ENCODE data around the gene CCDC93. TPM values are rescaled to one million over a fixed set of nuclear protein-coding genes. Genes with fewer than 3 reads are reported as not detected.

Gene CCDC93
- total and polyA plus RNA-seq, 10 of the 15 experiments (the other 5 are each of a cell fraction or from before 2014, with no cell fraction given): 3.6 to 27.2 (median 13.5) TPM

DNA sequence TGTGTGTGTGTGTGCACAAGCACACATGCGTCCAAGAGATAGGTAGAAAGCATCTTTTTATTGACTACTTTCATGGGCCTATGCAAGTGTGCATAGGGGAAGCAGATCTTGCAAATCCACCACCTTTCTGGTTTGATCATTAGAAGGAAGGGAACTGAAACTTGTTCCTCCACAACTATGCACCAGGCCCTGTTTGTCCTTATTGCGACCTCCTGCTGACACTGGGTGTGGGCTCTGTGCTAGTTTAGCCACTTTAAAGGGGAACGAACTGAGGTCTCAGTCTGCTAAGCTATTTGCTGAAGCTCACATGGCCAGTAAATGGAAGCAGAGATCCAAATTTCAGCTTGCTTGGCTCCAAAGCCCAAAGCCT, 42.3 kb upstream of the CCDC93 start (continued):
- TF ChIP-seq POU2F2 (IDR thresholded peaks at IDR 0.05; ENCODE audit: borderline replicate concordance, low read depth, low read length) (peak; percentile 71; the same call in 1 of the 3 replicates), SMAD1 (IDR thresholded peaks at IDR 0.05; ENCODE audit: low read depth, partially characterized antibody) (no peak), TAF1 (IDR thresholded peaks at IDR 0.05; ENCODE audit: borderline replicate concordance, low read depth, low read length) (no peak), CREM (IDR thresholded peaks at IDR 0.05; ENCODE audit: low read depth) (peak; percentile 32; the same call in 1 of the 2 replicates), MEF2A (IDR thresholded peaks at IDR 0.05; ENCODE audit: insufficient read depth, low read depth, low read length) (no peak), TCF12 (IDR thresholded peaks at IDR 0.05; ENCODE audit: low read depth, low read length) (no peak), ZBED1 (IDR thresholded peaks at IDR 0.05; ENCODE audit: borderline replicate concordance) (no peak), NR2F1 (conservative IDR thresholded peaks at IDR 0.05) (peak; percentile 54; the same call in 1 of the 2 replicates), TARDBP (IDR thresholded peaks at IDR 0.05; ENCODE audit: borderline replicate concordance) (no peak), MEF2B (IDR thresholded peaks at IDR 0.05; ENCODE audit: partially characterized antibody, poor library complexity, severe bottlenecking) (no peak), CBX5 (IDR thresholded peaks at IDR 0.05; ENCODE audit: low read depth) (0 out of 2 replicates have a peak, but pooled peaks have one; percentile 33), HCFC1 (IDR thresholded peaks at IDR 0.05; ENCODE audit: low read length) (no peak), RBBP5 (conservative IDR thresholded peaks at IDR 0.05) (no peak), NRF1 (conservative IDR thresholded peaks at IDR 0.05; ENCODE audit: low read depth, low read length) (no peak), ETV6 (conservative IDR thresholded peaks at IDR 0.05 in 1 of 2, IDR thresholded peaks at IDR 0.05 in 1 of 2; ENCODE audit: borderline replicate concordance in 1 of 2, low read depth in 1 of 2) (peak in 1 of 2 experiments; percentile 34; a peak in 1 of 4 replicates), SMAD5 (IDR thresholded peaks at IDR 0.05; ENCODE audit: low read depth) (no peak), CBX3 (IDR thresholded peaks at IDR 0.05; ENCODE audit: borderline replicate concordance, low read depth) (no peak), GATAD2B (conservative IDR thresholded peaks at IDR 0.05; ENCODE audit: low read depth) (no peak; the same call in 1 of the 2 replicates), FOXM1 (IDR thresholded peaks at IDR 0.05; ENCODE audit: low read depth, low read length) (no peak), CHD4 (IDR thresholded peaks at IDR 0.05) (no peak), RELA (IDR thresholded peaks at IDR 0.05; ENCODE audit: borderline replicate concordance, partially characterized antibody) (no peak), IRF4 (IDR thresholded peaks at IDR 0.05; ENCODE audit: low read depth, low read length) (peak; percentile 93), POLR2AphosphoS2 (IDR thresholded peaks at IDR 0.05; ENCODE audit: low read depth, low read length) (no peak), MTA2 (IDR thresholded peaks at IDR 0.05; ENCODE audit: low read depth) (peak; percentile 82), EP300 (IDR thresholded peaks at IDR 0.05; ENCODE audit: borderline replicate concordance in 1 of 2, control insufficient read depth in 1 of 2, low read depth in 2 of 2, low read length in 2 of 2) (peak; percentile 72 to 90), BHLHE40 (IDR thresholded peaks at IDR 0.05; ENCODE audit: borderline replicate concordance in 1 of 2, low read depth in 2 of 2, low read length in 1 of 2) (peak; percentile 58 to 63; a peak in 3 of 4 replicates)
- TF ChIP-seq, protein P1, sequence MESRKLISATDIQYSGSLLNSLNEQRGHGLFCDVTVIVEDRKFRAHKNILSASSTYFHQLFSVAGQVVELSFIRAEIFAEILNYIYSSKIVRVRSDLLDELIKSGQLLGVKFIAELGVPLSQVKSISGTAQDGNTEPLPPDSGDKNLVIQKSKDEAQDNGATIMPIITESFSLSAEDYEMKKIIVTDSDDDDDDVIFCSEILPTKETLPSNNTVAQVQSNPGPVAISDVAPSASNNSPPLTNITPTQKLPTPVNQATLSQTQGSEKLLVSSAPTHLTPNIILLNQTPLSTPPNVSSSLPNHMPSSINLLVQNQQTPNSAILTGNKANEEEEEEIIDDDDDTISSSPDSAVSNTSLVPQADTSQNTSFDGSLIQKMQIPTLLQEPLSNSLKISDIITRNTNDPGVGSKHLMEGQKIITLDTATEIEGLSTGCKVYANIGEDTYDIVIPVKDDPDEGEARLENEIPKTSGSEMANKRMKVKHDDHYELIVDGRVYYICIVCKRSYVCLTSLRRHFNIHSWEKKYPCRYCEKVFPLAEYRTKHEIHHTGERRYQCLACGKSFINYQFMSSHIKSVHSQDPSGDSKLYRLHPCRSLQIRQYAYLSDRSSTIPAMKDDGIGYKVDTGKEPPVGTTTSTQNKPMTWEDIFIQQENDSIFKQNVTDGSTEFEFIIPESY (IDR thresholded peaks at IDR 0.05): no peak
- TF ChIP-seq, protein P2, sequence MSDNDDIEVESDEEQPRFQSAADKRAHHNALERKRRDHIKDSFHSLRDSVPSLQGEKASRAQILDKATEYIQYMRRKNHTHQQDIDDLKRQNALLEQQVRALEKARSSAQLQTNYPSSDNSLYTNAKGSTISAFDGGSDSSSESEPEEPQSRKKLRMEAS (IDR thresholded peaks at IDR 0.05; ENCODE audit: low read depth, low read length): no peak
- TF ChIP-seq, protein P3, sequence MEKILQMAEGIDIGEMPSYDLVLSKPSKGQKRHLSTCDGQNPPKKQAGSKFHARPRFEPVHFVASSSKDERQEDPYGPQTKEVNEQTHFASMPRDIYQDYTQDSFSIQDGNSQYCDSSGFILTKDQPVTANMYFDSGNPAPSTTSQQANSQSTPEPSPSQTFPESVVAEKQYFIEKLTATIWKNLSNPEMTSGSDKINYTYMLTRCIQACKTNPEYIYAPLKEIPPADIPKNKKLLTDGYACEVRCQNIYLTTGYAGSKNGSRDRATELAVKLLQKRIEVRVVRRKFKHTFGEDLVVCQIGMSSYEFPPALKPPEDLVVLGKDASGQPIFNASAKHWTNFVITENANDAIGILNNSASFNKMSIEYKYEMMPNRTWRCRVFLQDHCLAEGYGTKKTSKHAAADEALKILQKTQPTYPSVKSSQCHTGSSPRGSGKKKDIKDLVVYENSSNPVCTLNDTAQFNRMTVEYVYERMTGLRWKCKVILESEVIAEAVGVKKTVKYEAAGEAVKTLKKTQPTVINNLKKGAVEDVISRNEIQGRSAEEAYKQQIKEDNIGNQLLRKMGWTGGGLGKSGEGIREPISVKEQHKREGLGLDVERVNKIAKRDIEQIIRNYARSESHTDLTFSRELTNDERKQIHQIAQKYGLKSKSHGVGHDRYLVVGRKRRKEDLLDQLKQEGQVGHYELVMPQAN (conservative IDR thresholded peaks at IDR 0.05): 0 out of 2 replicates have a peak, but pooled peaks have one; percentile 42

Data from GM12878 (cell line).